Globus pallidus (tissue), 1 donor: ENCODE measurements around the gene SLA2.
"Not testable (repeated sequence)": the region's sequence is repeated elsewhere in the genome, so short reads cannot be mapped to it uniquely, and the experiment has no call there.

ENCODE experiments used
- DNase-seq: peaks from one replicate; pipeline ENCODE4 v3.0.0-alpha.2; 2015; ENCODE audit warnings: low spot score

The SLA2 gene

GRCh38 chr20:36645353-36645752 lies 643 bp downstream of the SLA2 start:
- no peak for DNase-seq

GRCh38 chr20:36644706-36645095 lies 1.3 kb downstream of the SLA2 start:
- no peak for DNase-seq

- no peak for DNase-seq
Measured at GRCh38 chr20:36644032-36644705, 1.8 kb downstream of the SLA2 start.

- no peak for DNase-seq
Measured at GRCh38 chr20:36642136-36642535, 3.9 kb downstream of the SLA2 start.

- no peak for DNase-seq
Measured at GRCh38 chr20:36641506-36641843, 4.5 kb downstream of the SLA2 start.

GRCh38 chr20:36638876-36639400 lies 7.1 kb downstream of the SLA2 start:
- not testable (repeated sequence) for DNase-seq

- no peak for DNase-seq
Measured at GRCh38 chr20:36634342-36634741, 11.7 kb downstream of the SLA2 start.

- DNase-seq = no peak
Measured at GRCh38 chr20:36633285-36633772, 12.7 kb downstream of the SLA2 start.

GRCh38 chr20:36632487-36633284 lies 13.3 kb downstream of the SLA2 start:
- no peak for DNase-seq

GRCh38 chr20:36632147-36632486 lies 13.9 kb downstream of the SLA2 start:
- no peak for DNase-seq

GRCh38 chr20:36631646-36632045 lies 14.3 kb downstream of the SLA2 start:
- DNase-seq = no peak

- DNase-seq = no peak
Measured at GRCh38 chr20:36629719-36630681, 16.0 kb downstream of the SLA2 start.

- DNase-seq = no peak
Measured at GRCh38 chr20:36628076-36628475, 17.9 kb downstream of the SLA2 start.

GRCh38 chr20:36624944-36625324 lies 21.1 kb downstream of the SLA2 start:
- no peak for DNase-seq

GRCh38 chr20:36624068-36624943 lies 21.7 kb downstream of the SLA2 start:
- DNase-seq = no peak

GRCh38 chr20:36623444-36623843 lies 22.6 kb downstream of the SLA2 start:
- no peak for DNase-seq

GRCh38 chr20:36620917-36621316 lies 25.1 kb downstream of the SLA2 start:
- no peak for DNase-seq

GRCh38 chr20:36614781-36615557 lies 31.0 kb downstream of the SLA2 start:
- DNase-seq = no peak

GRCh38 chr20:36613974-36614373 lies 32.0 kb downstream of the SLA2 start:
- DNase-seq = no peak

GRCh38 chr20:36611625-36612024 lies 34.4 kb downstream of the SLA2 start:
- DNase-seq = no peak

- DNase-seq = not testable (repeated sequence)
Measured at GRCh38 chr20:36608388-36608728, 37.6 kb downstream of the SLA2 start.
